Measurements from ENCODE around the gene P2RY14. TPM values are rescaled to one million over a fixed set of nuclear protein-coding genes. Genes with fewer than 3 reads are reported as not detected.

P2RY14 gene
- total RNA-seq, 1 donor from 2014 or later = not detected

DNA sequence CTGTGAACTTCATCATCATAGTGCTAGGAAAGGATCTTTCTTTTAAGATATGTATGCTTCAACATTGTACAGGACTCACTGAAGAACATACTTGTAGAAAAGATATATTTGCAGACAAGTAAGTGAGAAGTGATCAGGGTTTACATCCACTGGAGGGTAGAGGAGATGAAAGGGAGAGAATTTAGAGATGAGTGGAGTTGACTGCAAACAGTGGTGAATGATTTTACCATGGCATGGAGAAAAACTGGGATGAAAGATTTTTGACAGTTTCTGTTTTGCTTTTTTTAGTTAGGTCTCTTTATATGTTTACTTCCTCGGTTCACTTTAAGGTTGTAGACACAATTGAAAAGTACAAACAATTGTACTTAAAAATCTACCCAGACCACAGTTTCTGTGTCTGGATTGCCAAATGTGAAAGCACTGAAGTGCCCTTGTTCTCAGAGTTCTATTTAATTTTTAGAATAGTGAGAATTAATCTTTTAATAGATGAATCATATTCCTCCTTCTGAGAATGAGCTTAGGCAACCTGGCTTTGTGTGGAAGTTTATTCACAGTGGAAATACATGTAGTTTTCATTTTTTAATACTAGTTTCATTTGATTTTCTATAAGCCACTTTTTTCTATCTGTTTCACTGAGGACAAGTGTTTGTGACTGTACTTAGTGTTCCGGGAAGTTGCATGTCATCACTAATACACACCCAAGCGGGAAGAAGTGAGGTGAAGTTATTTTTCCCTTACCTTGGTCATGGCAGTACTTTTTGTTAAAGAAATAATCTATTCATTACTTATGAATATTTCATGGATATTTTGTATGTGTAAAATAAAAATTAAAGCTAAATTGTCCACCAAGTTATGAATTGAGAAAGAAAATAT is 73.6 kb downstream of the P2RY14 start:
- Mint-ChIP-seq H3K36me3 (ENCODE audit: insufficient read depth) (no peaks in the 10 kb centered on the region), H3K4me3 (ENCODE audit: low read depth) (no peak overlapping the region), H3K9me3 (ENCODE audit: low read depth) (no peaks in the 10 kb centered on the region), H3K4me1 (ENCODE audit: low read depth) (no peaks in the 10 kb centered on the region), H3K27ac (peak overlapping the region; percentile 18), H3K27me3 (no peaks in the 10 kb centered on the region)
- TF ChIP-seq, protein P1, sequence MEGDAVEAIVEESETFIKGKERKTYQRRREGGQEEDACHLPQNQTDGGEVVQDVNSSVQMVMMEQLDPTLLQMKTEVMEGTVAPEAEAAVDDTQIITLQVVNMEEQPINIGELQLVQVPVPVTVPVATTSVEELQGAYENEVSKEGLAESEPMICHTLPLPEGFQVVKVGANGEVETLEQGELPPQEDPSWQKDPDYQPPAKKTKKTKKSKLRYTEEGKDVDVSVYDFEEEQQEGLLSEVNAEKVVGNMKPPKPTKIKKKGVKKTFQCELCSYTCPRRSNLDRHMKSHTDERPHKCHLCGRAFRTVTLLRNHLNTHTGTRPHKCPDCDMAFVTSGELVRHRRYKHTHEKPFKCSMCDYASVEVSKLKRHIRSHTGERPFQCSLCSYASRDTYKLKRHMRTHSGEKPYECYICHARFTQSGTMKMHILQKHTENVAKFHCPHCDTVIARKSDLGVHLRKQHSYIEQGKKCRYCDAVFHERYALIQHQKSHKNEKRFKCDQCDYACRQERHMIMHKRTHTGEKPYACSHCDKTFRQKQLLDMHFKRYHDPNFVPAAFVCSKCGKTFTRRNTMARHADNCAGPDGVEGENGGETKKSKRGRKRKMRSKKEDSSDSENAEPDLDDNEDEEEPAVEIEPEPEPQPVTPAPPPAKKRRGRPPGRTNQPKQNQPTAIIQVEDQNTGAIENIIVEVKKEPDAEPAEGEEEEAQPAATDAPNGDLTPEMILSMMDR (IDR thresholded peaks at IDR 0.05; ENCODE audit: unreplicated experiment) = no peak
- DNase-seq (ENCODE audit: low spot score, unreplicated experiment) = no peak

GRCh38 chr3:151203051-151203420 is 75.3 kb downstream of the P2RY14 start, which contains the start of gene GPR171:
GPR171 (minus strand) TSS chr3:151203216; CDS start chr3:151199386, 3,830 bp downstream.
- TF ChIP-seq, protein P1 (IDR thresholded peaks at IDR 0.05; ENCODE audit: unreplicated experiment) = no peak
- no peak within 1 kb of the TSS for H3K4me3 Mint-ChIP-seq (ENCODE audit: low read depth)
- no peaks in the 10 kb centered on the region for H3K9me3 Mint-ChIP-seq (ENCODE audit: low read depth)
- H3K36me3 Mint-ChIP-seq (ENCODE audit: insufficient read depth) = no peaks in the 10 kb centered on the region
- H3K4me1 Mint-ChIP-seq (ENCODE audit: low read depth) = peaks cover 6% of the 10 kb centered on the region
- H3K27ac Mint-ChIP-seq = no peak within 1 kb of the TSS
- no peak for DNase-seq (ENCODE audit: low spot score, unreplicated experiment)
- H3K27me3 Mint-ChIP-seq = no peaks in the 10 kb centered on the region

GRCh38 chr3:151201051-151201730 is 77.2 kb downstream of the P2RY14 start:
- no peaks in the 10 kb centered on the region for H3K36me3 Mint-ChIP-seq (ENCODE audit: insufficient read depth)
- peaks cover 9% of the 10 kb centered on the region for H3K4me1 Mint-ChIP-seq (ENCODE audit: low read depth)
- H3K4me3 Mint-ChIP-seq (ENCODE audit: low read depth) = no peak overlapping the region
- H3K9me3 Mint-ChIP-seq (ENCODE audit: low read depth) = no peaks in the 10 kb centered on the region
- H3K27ac Mint-ChIP-seq = no peak overlapping the region
- no peak for DNase-seq (ENCODE audit: low spot score, unreplicated experiment)
- TF ChIP-seq, protein P1 (IDR thresholded peaks at IDR 0.05; ENCODE audit: unreplicated experiment) = no peak
- H3K27me3 Mint-ChIP-seq = no peaks in the 10 kb centered on the region

DNA sequence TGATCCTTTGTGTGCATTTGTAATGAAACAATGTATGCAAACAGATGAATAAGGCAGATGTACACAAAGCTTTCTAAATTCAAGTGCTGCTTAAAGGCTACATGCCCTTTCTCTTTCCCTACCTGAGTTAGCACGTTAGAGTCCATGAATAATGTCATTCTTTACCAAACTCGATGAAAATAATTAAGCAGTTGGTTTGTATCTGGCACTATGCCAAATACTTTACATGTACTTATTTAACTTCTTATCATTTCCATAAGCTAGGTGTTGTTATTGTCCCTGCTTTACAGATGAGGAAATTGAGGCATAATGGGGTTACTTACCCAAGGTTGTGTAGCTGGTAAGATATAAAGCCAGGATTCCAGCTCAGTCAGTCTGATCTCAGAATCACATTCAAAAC is 77.8 kb downstream of the P2RY14 start:
- Mint-ChIP-seq H3K27me3 (no peaks in the 10 kb centered on the region), H3K4me3 (ENCODE audit: low read depth) (no peak overlapping the region), H3K27ac (no peak overlapping the region), H3K36me3 (ENCODE audit: insufficient read depth) (no peaks in the 10 kb centered on the region), H3K4me1 (ENCODE audit: low read depth) (peaks cover 13% of the 10 kb centered on the region), H3K9me3 (ENCODE audit: low read depth) (no peaks in the 10 kb centered on the region)
- no peak for DNase-seq (ENCODE audit: low spot score, unreplicated experiment)
- TF ChIP-seq, protein P1 (IDR thresholded peaks at IDR 0.05; ENCODE audit: unreplicated experiment) = no peak

GRCh38 chr3:151199554-151200438 is 78.5 kb downstream of the P2RY14 start:
- Mint-ChIP-seq H3K9me3 (ENCODE audit: low read depth) (no peaks in the 10 kb centered on the region), H3K4me1 (ENCODE audit: low read depth) (peaks cover 13% of the 10 kb centered on the region), H3K27me3 (no peaks in the 10 kb centered on the region), H3K4me3 (ENCODE audit: low read depth) (no peak overlapping the region), H3K27ac (no peak overlapping the region), H3K36me3 (ENCODE audit: insufficient read depth) (no peaks in the 10 kb centered on the region)
- TF ChIP-seq, protein P1 (IDR thresholded peaks at IDR 0.05; ENCODE audit: unreplicated experiment) = no peak
- no peak for DNase-seq (ENCODE audit: low spot score, unreplicated experiment)

Measured in progenitor cell of endocrine pancreas (in vitro differentiated cells).